ENCODE data around the gene HDLBP. TPM values are rescaled to one million over a fixed set of nuclear protein-coding genes. Genes with fewer than 3 reads are reported as not detected.

HDLBP gene
- total and polyA plus RNA-seq, 10 of the 15 experiments (the other 5 are each of a cell fraction or from before 2014, with no cell fraction given): 19.5 to 383 (median 249) TPM

DNA sequence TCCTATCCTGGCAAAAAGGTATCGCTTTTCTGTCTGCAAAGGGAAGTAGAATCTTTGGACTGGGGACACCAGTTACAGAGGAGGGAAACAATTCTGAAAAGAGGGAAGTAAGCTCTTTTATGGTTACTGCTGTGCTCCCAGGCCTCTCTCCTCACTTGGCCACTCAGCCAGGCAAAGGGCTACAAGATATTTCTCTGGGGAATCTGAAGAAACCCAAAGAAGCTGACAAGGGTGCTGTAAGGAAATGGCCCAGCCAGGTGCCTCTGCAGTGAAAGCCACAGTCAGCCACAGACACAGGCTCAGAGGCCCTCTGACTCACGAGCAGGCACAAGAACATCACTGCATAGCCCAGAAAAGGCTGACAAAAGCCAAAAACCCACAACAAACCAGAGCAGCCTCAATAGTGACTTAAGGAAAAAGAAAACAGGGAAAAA lies 5.8 kb downstream of the HDLBP start:
- H4K20me1 ChIP-seq (ENCODE audit: control insufficient read depth, insufficient read depth): no peaks in the 10 kb centered on the region
- in situ Hi-C loops (cut with MboI): no loop called here
- SMC1A ChIA-PET (ENCODE audit: uncharacterized antibody, unreplicated experiment): interaction anchor here (0.7 to 1.7 kb wide), 9 partner anchors 11 to 162 kb away, joined by 3 to 9 read pairs (median 3); no protein-coding TSS in a partner anchor
- H3K4me1 ChIP-seq (ENCODE audit: control insufficient read depth, insufficient read depth, low read length): peaks cover 40% of the 10 kb centered on the region
- peak overlapping the region; percentile 53 for H3K9ac ChIP-seq (ENCODE audit: control insufficient read depth, insufficient read depth, low read length)
- 0% methylated on average over 2 of the region's 2 CpGs for WGBS (ENCODE audit: insufficient coverage, insufficient replicate concordance, low lambda C conversion rate, missing lambda C conversion rate)
- H3K4me2 ChIP-seq (ENCODE audit: control insufficient read depth, insufficient read depth): peak overlapping the region; percentile 85
- H3K9me3 ChIP-seq (replicated peaks; ENCODE audit: control insufficient read depth, insufficient read depth, low read length): no peaks in the 10 kb centered on the region
- peak overlapping the region; percentile 75 for H3K27ac ChIP-seq (ENCODE audit: control insufficient read depth, insufficient read depth)
- BruUV-seq (replicated peaks): no TSS peak
- H3K27me3 ChIP-seq (replicated peaks in 1 of 2; ENCODE audit: control insufficient read depth in 2 of 2, insufficient read depth in 2 of 2, low read length in 1 of 2): no peaks in the 10 kb centered on the region
- no peak overlapping the region for H2AFZ ChIP-seq (ENCODE audit: control insufficient read depth, low read depth, low read length)
- no peak for FAIRE-seq
- RAD21 ChIA-PET (ENCODE audit: unreplicated experiment): interaction anchor here (1.0 to 1.7 kb wide), 5 partner anchors 15 to 214 kb away, joined by 3 to 6 read pairs (median 3); no protein-coding TSS in a partner anchor
- intact Hi-C loops (cut with micrococcal nuclease; ENCODE audit: unreplicated experiment): no loop called here
- peak; percentile 71 for ATAC-seq
- peaks cover 96% of the 10 kb centered on the region for H3K79me2 ChIP-seq (ENCODE audit: control insufficient read depth, insufficient read depth, low read length)
- POLR2A ChIA-PET: interaction anchor here (1.0 to 1.1 kb wide), 3 partner anchors 9 to 62 kb away, joined by 3 to 5 read pairs (median 3); no protein-coding TSS in a partner anchor
- CTCF ChIA-PET: interaction anchor here (1.0 to 1.1 kb wide), 3 partner anchors 27 to 91 kb away, joined by 3 read pairs; no protein-coding TSS in a partner anchor
- DNase-seq (ENCODE audit: low read depth, low spot score): peak; percentile 74
- H3K36me3 ChIP-seq (ENCODE audit: control insufficient read depth in 2 of 2, insufficient read depth in 2 of 2, low read length in 1 of 2): no peaks in the 10 kb centered on the region
- peak overlapping the region; percentile 64; the same call in 1 of the 2 replicates for H3K4me3 ChIP-seq
- TF ChIP-seq CBFB (IDR thresholded peaks at IDR 0.05; ENCODE audit: low read depth): peak; percentile 61
- TF ChIP-seq TBL1XR1 (IDR thresholded peaks at IDR 0.05; ENCODE audit: low read depth, low read length): peak; percentile 37; the same call in 1 of the 2 replicates
- TF ChIP-seq SRF (IDR thresholded peaks at IDR 0.05; ENCODE audit: low read depth in 2 of 2, low read length in 2 of 2): no peak
- TF ChIP-seq RAD51 (IDR thresholded peaks at IDR 0.05): 0 out of 2 replicates have a peak, but pooled peaks have one; percentile 7
- TF ChIP-seq EP300 (IDR thresholded peaks at IDR 0.05; ENCODE audit: borderline replicate concordance in 1 of 2, control insufficient read depth in 1 of 2, low read depth in 2 of 2, low read length in 2 of 2): peak; percentile 38 to 81; a peak in 1 of 4 replicates
- TF ChIP-seq BACH1 (IDR thresholded peaks at IDR 0.05; ENCODE audit: borderline replicate concordance): no peak
- no peak for TF ChIP-seq ZSCAN29 (IDR thresholded peaks at IDR 0.05)
- no peak for TF ChIP-seq RAD21 (IDR thresholded peaks at IDR 0.05; ENCODE audit: insufficient read depth, low read depth, low read length)
- TF ChIP-seq KLF5 (IDR thresholded peaks at IDR 0.05; ENCODE audit: partially characterized antibody): no peak
- TF ChIP-seq EGR1 (IDR thresholded peaks at IDR 0.05; ENCODE audit: borderline replicate concordance in 1 of 2, low read depth in 2 of 2, low read length in 2 of 2): no peak
- peak; percentile 73 to 74; a peak in 2 of 4 replicates for TF ChIP-seq IKZF2 (IDR thresholded peaks at IDR 0.05)
- TF ChIP-seq RFX5 (IDR thresholded peaks at IDR 0.05; ENCODE audit: low read depth, low read length): no peak
- TF ChIP-seq BHLHE40 (IDR thresholded peaks at IDR 0.05; ENCODE audit: borderline replicate concordance in 1 of 2, low read depth in 2 of 2, low read length in 1 of 2): peak; percentile 81 to 83
- peak; percentile 60 for TF ChIP-seq EED (IDR thresholded peaks at IDR 0.05; ENCODE audit: low read depth)
- TF ChIP-seq POU2F2 (IDR thresholded peaks at IDR 0.05; ENCODE audit: borderline replicate concordance, low read depth, low read length): peak; percentile 51; the same call in 1 of the 3 replicates
- TF ChIP-seq, protein P1, sequence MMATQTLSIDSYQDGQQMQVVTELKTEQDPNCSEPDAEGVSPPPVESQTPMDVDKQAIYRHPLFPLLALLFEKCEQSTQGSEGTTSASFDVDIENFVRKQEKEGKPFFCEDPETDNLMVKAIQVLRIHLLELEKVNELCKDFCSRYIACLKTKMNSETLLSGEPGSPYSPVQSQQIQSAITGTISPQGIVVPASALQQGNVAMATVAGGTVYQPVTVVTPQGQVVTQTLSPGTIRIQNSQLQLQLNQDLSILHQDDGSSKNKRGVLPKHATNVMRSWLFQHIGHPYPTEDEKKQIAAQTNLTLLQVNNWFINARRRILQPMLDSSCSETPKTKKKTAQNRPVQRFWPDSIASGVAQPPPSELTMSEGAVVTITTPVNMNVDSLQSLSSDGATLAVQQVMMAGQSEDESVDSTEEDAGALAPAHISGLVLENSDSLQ (IDR thresholded peaks at IDR 0.05): no peak
- TF ChIP-seq ZNF622 (IDR thresholded peaks at IDR 0.05): no peak
- TF ChIP-seq TCF12 (IDR thresholded peaks at IDR 0.05; ENCODE audit: low read depth, low read length): peak; percentile 83; the same call in 1 of the 2 replicates
- no peak for TF ChIP-seq NFYA (IDR thresholded peaks at IDR 0.05; ENCODE audit: borderline replicate concordance, low read depth, low read length)
- no peak for TF ChIP-seq ZNF24 (IDR thresholded peaks at IDR 0.05)
- TF ChIP-seq SIX5 (IDR thresholded peaks at IDR 0.05; ENCODE audit: low read depth, low read length, severe bottlenecking): no peak
- TF ChIP-seq ZZZ3 (IDR thresholded peaks at IDR 0.05; ENCODE audit: control insufficient read depth, insufficient read length, low read depth): no peak
- no peak; the same call in 1 of the 2 replicates for TF ChIP-seq SPI1 (IDR thresholded peaks at IDR 0.05; ENCODE audit: borderline replicate concordance, insufficient read depth, low read depth, low read length)
- TF ChIP-seq HDAC2 (IDR thresholded peaks at IDR 0.05): no peak

All from GM12878 (cell line).